Measurements from ENCODE around the gene COL20A1. TPM values are rescaled to one million over a fixed set of nuclear protein-coding genes. Genes with fewer than 3 reads are reported as not detected.

COL20A1 gene
- total and polyA plus RNA-seq, 2 donors from 2014 or later: 0.58 TPM; not detected in 1

DNA sequence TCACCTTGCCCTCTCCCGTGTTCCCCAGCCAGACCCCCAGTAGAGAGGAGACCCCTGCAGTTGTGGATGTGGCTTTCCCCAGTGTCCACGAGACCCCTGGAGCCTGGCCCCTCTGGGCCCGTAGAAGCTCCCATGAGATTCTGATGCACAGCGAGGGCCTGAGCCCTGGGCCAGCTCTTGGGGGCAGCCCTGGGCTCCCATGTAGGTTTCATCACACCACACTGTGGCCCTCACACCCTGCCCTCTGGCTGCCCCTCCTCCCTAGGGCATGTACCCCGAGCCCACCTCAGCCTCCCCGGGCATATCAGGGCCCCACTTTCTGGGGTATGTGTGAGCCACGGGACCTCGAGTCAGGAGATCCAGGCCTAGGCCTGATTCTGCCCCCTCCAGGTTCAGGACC lies 75.2 kb downstream of the COL20A1 start:
- intact Hi-C loops (cut with DNase I): no loop called here
- FAIRE-seq: no peak
- no peak for DNase-seq

DNA sequence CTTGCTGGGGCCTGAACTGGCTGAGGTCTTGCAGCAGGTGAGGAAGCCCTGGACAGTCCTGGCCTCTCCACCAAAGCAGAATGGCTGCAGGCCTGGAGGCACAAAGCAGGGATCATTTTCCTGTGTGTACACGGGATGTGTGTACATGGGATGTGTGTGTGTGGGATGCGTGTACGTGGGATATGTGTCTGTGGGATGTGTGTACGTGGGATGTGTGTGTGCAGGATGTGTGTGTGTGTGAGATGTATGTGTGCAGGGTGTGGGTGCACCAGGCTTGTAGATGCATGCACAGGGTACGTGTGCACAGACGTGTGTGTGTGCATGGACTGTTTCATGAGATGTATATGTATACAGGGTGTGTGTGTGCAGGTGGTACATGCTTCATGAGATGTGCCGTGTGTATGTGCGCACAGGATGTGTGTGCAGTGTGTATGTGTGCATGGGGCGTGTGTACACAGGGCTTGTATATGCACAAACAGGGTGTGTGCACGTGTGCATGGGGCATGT lies 76.1 kb downstream of the COL20A1 start:
- DNase-seq: no peak
- Histone ChIP-seq H3K9me3 (ENCODE audit: control insufficient read depth in 2 of 3, insufficient read depth in 1 of 3, low read length in 3 of 3) (no peaks in the 10 kb centered on the region), H3K27me3 (ENCODE audit: control insufficient read depth, insufficient read depth, low read length) (no peaks in the 10 kb centered on the region), H3K9ac (ENCODE audit: low read length in 3 of 3) (no peak overlapping the region), H3K4me1 (ENCODE audit: control insufficient read depth in 2 of 3, insufficient read depth in 2 of 3, low read depth in 1 of 3, low read length in 3 of 3) (no peaks in the 10 kb centered on the region), H3K4me3 (ENCODE audit: low read length in 3 of 3) (no peak overlapping the region), H3K36me3 (ENCODE audit: control insufficient read depth in 2 of 3, insufficient read depth in 3 of 3, low read length in 3 of 3) (no peaks in the 10 kb centered on the region), H3K27ac (ENCODE audit: low read depth in 2 of 2, low read length in 2 of 2) (no peak overlapping the region)
- no peak for TF ChIP-seq CTCF (IDR thresholded peaks at IDR 0.05; ENCODE audit: borderline replicate concordance, extremely low read depth, insufficient read depth)
- FAIRE-seq: no peak
- intact Hi-C loops (cut with DNase I): no loop called here

More for the DNA sequence above, 75.2 kb downstream of the COL20A1 start:
- Histone ChIP-seq H3K36me3 (ENCODE audit: control insufficient read depth in 2 of 3, insufficient read depth in 3 of 3, low read length in 3 of 3) (no peaks in the 10 kb centered on the region), H3K9me3 (ENCODE audit: control insufficient read depth in 2 of 3, insufficient read depth in 1 of 3, low read length in 3 of 3) (no peaks in the 10 kb centered on the region), H3K4me3 (ENCODE audit: low read length in 3 of 3) (no peak overlapping the region), H3K27me3 (ENCODE audit: control insufficient read depth, insufficient read depth, low read length) (no peaks in the 10 kb centered on the region), H3K27ac (ENCODE audit: low read depth in 2 of 2, low read length in 2 of 2) (no peak overlapping the region), H3K4me1 (ENCODE audit: control insufficient read depth in 2 of 3, insufficient read depth in 2 of 3, low read depth in 1 of 3, low read length in 3 of 3) (peaks cover 0 to 2% (median 0%) of the 10 kb centered on the region in 3 donors), H3K9ac (ENCODE audit: low read length in 3 of 3) (no peak overlapping the region)
- no peak for TF ChIP-seq CTCF (IDR thresholded peaks at IDR 0.05; ENCODE audit: borderline replicate concordance, extremely low read depth, insufficient read depth)

DNA sequence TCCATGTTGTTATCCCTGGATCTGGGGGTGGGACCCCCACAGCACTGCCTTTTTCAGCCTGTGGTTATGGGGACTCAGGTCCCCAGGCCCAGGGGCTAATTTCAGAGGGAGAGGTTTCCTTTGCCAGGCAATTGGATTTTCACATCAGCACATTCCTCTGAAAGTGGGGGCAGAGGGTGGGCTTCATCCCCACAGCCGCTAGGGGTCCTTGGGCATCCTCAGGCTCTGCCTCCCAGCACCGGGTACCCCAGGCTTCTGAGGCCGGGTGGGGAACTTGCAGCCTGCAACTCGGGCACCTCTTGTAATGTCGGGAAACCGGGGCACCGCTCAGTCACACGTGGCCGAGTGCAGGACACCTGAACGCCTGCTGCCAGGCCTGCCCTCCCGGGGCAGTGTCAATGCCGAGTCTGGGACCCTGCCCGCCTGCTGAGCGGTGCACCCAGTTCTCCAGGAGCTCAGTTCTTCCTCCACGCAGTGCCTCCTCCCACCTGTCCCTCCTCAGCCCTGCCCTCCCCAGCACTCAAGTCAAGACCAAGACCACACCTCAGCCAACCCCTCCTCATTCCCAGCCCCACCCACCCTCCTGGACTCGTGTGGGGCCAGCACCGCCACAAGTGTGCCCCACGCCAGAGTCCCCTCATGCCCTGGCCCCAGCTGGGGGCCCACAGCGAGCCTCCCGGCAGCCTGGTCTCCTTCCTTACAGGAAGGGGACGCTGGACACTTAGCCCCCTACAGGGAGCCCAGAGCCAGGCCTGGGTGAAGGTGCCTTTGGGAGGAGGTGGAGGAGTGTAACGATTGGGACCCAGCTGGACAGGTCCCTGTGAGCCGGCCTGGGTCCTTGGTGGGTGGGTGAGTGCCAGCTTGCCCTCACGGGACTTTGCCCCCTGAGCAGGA lies 77.0 kb downstream of the COL20A1 start:
- TF ChIP-seq CTCF (IDR thresholded peaks at IDR 0.05; ENCODE audit: borderline replicate concordance, extremely low read depth, insufficient read depth): no peak
- Histone ChIP-seq H3K9me3 (ENCODE audit: control insufficient read depth in 2 of 3, insufficient read depth in 1 of 3, low read length in 3 of 3) (no peaks in the 10 kb centered on the region), H3K4me3 (ENCODE audit: low read length in 3 of 3) (no peak overlapping the region), H3K4me1 (ENCODE audit: control insufficient read depth in 2 of 3, insufficient read depth in 2 of 3, low read depth in 1 of 3, low read length in 3 of 3) (peaks cover 0 to 4% (median 0%) of the 10 kb centered on the region in 3 donors), H3K27me3 (ENCODE audit: control insufficient read depth, insufficient read depth, low read length) (no peaks in the 10 kb centered on the region), H3K36me3 (ENCODE audit: control insufficient read depth in 2 of 3, insufficient read depth in 3 of 3, low read length in 3 of 3) (no peaks in the 10 kb centered on the region), H3K9ac (ENCODE audit: low read length in 3 of 3) (no peak overlapping the region), H3K27ac (ENCODE audit: low read depth in 2 of 2, low read length in 2 of 2) (no peak overlapping the region)
- DNase-seq (no peak), FAIRE-seq (no peak)
- intact Hi-C loops (cut with DNase I): no loop called here
